Keratinocyte (primary cell): ENCODE data around the gene CENATAC. TPM values are rescaled to one million over a fixed set of nuclear protein-coding genes. Genes with fewer than 3 reads are reported as not detected.
"Not testable (repeated sequence)": the region's sequence is repeated elsewhere in the genome, so short reads cannot be mapped to it uniquely, and the experiment has no call there.

Experiments used
- DNase-seq: peaks from one replicate; pipeline ENCODE4 v3.0.0-alpha.2; 2011; ENCODE audit warnings: low read depth, missing footprints, low spot score
- FAIRE-seq: peaks from 2 replicates; lab custom pipeline; 2011; peaks lifted over from hg19 to GRCh38; lab: Jason Lieb, UNC
- H2AFZ ChIP-seq: 2 replicates; pipeline ENCODE4 v1.6.0; 2012; ENCODE audit warnings: low read length, control low read depth, inconsistent platforms; ENCODE audit not compliant: control insufficient read depth
- H3K27ac ChIP-seq: 2 replicates; pipeline ENCODE4 v1.5.1; 2011; ENCODE audit warnings: low read length; ENCODE audit not compliant: control insufficient read depth, insufficient read depth
- H3K27me3 ChIP-seq: 3 replicates; pipeline ENCODE4 v1.6.0; 2011; ENCODE audit warnings: low read length; ENCODE audit not compliant: control insufficient read depth, insufficient read depth; ENCODE audit errors: extremely low read depth
- H3K36me3 ChIP-seq, 2 experiments: 2 replicates in 1 of 2; 3 replicates in 1 of 2; pipeline ENCODE4 v1.5.1; 2011; ENCODE audit warnings: low read length in 2 of 2, mild to moderate bottlenecking in 1 of 2; ENCODE audit not compliant: control insufficient read depth in 2 of 2, insufficient read depth in 2 of 2; ENCODE audit errors: extremely low read depth in 1 of 2
- H3K4me1 ChIP-seq: 3 replicates; pipeline ENCODE4 v1.5.1; 2011; ENCODE audit warnings: low read length; ENCODE audit not compliant: control insufficient read depth, insufficient read depth; ENCODE audit errors: extremely low read depth
- H3K4me2 ChIP-seq: 3 replicates; pipeline ENCODE4 v1.6.0; 2011; ENCODE audit warnings: low read depth, low read length; ENCODE audit not compliant: control insufficient read depth, insufficient read depth; ENCODE audit errors: extremely low read depth
- H3K4me3 ChIP-seq, 3 experiments: fragments of 200-600 bp in 1 of 3; sonication (generic) in 1 of 3; 2 replicates in 2 of 3; 3 replicates in 1 of 3; pipeline ENCODE4 v1.5.1; 2011 to 2016; ENCODE audit warnings: low read length in 3 of 3, mild to moderate bottlenecking in 3 of 3, control low read depth in 2 of 3, inconsistent platforms in 1 of 3, low read depth in 1 of 3, mixed read lengths in 1 of 3, mixed run types in 1 of 3, moderate library complexity in 1 of 3; ENCODE audit not compliant: control insufficient read depth in 2 of 3, insufficient read depth in 2 of 3; ENCODE audit errors: extremely low read depth in 1 of 3
- H3K79me2 ChIP-seq: 2 replicates; pipeline ENCODE4 v1.6.0; 2012; ENCODE audit warnings: low read length; ENCODE audit not compliant: control insufficient read depth, insufficient read depth
- H3K9ac ChIP-seq: 3 replicates; pipeline ENCODE4 v1.6.0; 2011; ENCODE audit warnings: low read length; ENCODE audit not compliant: control insufficient read depth, insufficient read depth; ENCODE audit errors: extremely low read depth
- H3K9me1 ChIP-seq: 3 replicates; pipeline ENCODE4 v1.6.0; 2011; ENCODE audit warnings: low read length; ENCODE audit not compliant: control insufficient read depth, insufficient read depth; ENCODE audit errors: extremely low read depth
- H3K9me3 ChIP-seq: 2 replicates; pipeline ENCODE4 v1.5.1; 2012; ENCODE audit warnings: low read depth, low read length; ENCODE audit not compliant: control insufficient read depth
- H4K20me1 ChIP-seq: 3 replicates; pipeline ENCODE4 v1.6.0; 2011; ENCODE audit warnings: low read length; ENCODE audit not compliant: control insufficient read depth, insufficient read depth; ENCODE audit errors: extremely low read depth
- EZH2 ChIP-seq: IDR thresholded peaks from one replicate; pipeline ENCODE4 v1.6.1; 2012; ENCODE audit warnings: inconsistent platforms, mild to moderate bottlenecking, low read length, moderate library complexity
- dilution Hi-C: fragments of 300-500 bp; cut with MboI; formaldehyde crosslinking; loops from one replicate; pipeline ENCODE4 v1.7.0; 2020; ENCODE audit warnings: low sequenced_read_pairs; ENCODE audit not compliant: extremely low pct_ligation_motif_present
- polyA plus RNA-seq, 5 experiments: library from polyadenylated mRNA; depleted of rRNA in 3 of 5; stranded (reverse) in 3 of 5; stranded (forward) in 1 of 5; unstranded in 1 of 5; fragments of >200 nt; gene quantifications; 1 replicate in 1 of 5; 2 replicates in 3 of 5; 3 replicates in 1 of 5; pipeline versions ENCODE4 v1.2.1 to v1.2.3, GENCODE V29; 2011 to 2012; ENCODE audit warnings: missing spikeins in 2 of 5, low read depth in 1 of 5, low replicate concordance in 1 of 5
- TF ChIP-seq, protein P1 (sequence below), 3 experiments: IDR thresholded peaks in 1 of 3; conservative IDR thresholded peaks in 1 of 3; optimal IDR thresholded peaks in 1 of 3; 2 replicates in 2 of 3; 3 replicates in 1 of 3; pipeline versions ENCODE3 to v1.5.1; 2011; ENCODE audit warnings: low read length in 3 of 3, mild to moderate bottlenecking in 3 of 3, moderate library complexity in 2 of 3, control low read depth in 1 of 3, inconsistent platforms in 1 of 3; ENCODE audit not compliant: insufficient read depth in 2 of 3; ENCODE audit errors: extremely low read depth in 1 of 3

The CENATAC gene
- polyA plus RNA-seq, 1 donor (not counting 4 experiments of a cell fraction or from before 2014, with no cell fraction given), result 22.6 TPM

DNA sequence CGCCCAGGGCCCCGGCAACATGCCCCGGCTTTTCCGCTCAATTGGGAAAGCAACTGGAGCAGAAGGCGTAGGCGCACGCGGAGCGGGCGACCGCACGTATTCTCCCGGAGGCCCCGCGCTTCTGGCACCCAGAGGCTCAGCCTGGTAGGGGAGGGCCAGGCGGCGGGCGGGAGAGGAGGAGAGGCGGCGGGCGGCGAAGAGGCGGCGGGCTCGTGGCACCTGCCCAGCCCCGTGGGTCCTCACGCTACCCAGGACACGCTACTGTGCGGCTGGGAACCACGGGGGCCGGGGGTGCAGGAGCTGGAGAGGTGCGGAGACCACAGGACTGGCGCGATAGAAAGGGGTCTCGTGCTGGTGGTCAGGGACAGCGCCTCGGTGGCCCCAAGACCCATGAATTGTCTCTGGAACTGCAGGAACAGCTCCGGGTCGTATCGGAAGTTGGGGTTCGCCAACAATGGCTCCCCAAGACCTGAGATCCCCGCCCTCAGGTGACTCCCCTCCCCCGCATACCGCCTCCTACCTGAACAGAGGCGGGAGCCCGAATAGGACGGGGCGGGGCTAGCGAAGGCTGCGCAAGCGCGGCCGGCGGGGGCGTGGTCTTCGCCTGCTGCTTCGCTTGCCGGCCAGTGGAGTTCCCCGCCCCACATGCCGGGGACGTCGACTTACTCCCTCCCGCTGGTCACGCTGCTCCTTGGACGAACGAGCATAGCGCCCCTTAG, 32.5 kb downstream of the CENATAC start, which contains the start of gene SLC37A4:
Gene SLC37A4, minus strand, starts transcription at position 549 of the 719 bp plus-strand sequence.
- Histone ChIP-seq H2AFZ (peak within 1 kb of the TSS; percentile 95), H4K20me1 (no peaks in the 10 kb centered on the region)

DNA sequence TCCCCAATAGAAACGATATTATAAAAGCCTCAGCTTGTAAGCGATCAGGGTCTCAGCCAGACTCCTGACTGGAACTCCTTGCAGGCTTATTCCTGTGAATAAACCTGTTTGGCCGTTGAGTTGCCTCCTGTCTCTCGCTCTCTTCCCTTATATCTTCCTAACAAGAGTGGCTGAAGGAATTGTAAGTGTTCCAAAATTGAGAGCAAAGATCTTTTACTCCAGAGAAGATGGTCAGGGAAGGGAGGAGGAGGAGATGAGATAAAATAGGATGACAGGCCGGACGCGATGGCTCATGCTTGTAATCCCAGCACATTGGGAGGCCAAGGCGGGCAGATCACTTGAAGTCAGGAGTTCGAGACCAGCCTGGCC, 34.0 kb downstream of the CENATAC start:
- Histone ChIP-seq H3K9ac (no peak overlapping the region), H3K4me2 (no peak overlapping the region), H3K36me3 (peaks cover 9 to 13% of the 10 kb centered on the region in 2 experiments), H3K9me3 (no peaks in the 10 kb centered on the region), H3K27me3 (no peaks in the 10 kb centered on the region), H3K79me2 (peaks cover 9% of the 10 kb centered on the region), H2AFZ (no peak overlapping the region), H3K27ac (no peak overlapping the region), H3K9me1 (no peaks in the 10 kb centered on the region), H4K20me1 (no peaks in the 10 kb centered on the region), H3K4me3 (no peak overlapping the region), H3K4me1 (peaks cover 14% of the 10 kb centered on the region)
- DNase-seq (no peak), FAIRE-seq (no peak)
- TF ChIP-seq, protein P1, sequence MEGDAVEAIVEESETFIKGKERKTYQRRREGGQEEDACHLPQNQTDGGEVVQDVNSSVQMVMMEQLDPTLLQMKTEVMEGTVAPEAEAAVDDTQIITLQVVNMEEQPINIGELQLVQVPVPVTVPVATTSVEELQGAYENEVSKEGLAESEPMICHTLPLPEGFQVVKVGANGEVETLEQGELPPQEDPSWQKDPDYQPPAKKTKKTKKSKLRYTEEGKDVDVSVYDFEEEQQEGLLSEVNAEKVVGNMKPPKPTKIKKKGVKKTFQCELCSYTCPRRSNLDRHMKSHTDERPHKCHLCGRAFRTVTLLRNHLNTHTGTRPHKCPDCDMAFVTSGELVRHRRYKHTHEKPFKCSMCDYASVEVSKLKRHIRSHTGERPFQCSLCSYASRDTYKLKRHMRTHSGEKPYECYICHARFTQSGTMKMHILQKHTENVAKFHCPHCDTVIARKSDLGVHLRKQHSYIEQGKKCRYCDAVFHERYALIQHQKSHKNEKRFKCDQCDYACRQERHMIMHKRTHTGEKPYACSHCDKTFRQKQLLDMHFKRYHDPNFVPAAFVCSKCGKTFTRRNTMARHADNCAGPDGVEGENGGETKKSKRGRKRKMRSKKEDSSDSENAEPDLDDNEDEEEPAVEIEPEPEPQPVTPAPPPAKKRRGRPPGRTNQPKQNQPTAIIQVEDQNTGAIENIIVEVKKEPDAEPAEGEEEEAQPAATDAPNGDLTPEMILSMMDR (optimal IDR thresholded peaks at IDR 0.05 in 1 of 3, IDR thresholded peaks at IDR 0.05 in 1 of 3, conservative IDR thresholded peaks at IDR 0.05 in 1 of 3; ENCODE audit: extremely low read depth in 1 of 3, insufficient read depth in 2 of 3, low read length in 3 of 3), result no peak
- TF ChIP-seq EZH2, result no peak
- dilution Hi-C loops, result no loop called here

More for the DNA sequence above, 32.5 kb downstream of the CENATAC start, which contains the start of gene SLC37A4:
- Histone ChIP-seq H3K27me3 (no peaks in the 10 kb centered on the region), H3K9ac (peak within 1 kb of the TSS; percentile 86), H3K9me3 (no peaks in the 10 kb centered on the region), H3K9me1 (no peaks in the 10 kb centered on the region), H3K79me2 (peaks cover 9% of the 10 kb centered on the region), H3K36me3 (peaks cover 13 to 17% of the 10 kb centered on the region in 2 experiments), H3K27ac (peak within 1 kb of the TSS; percentile 78), H3K4me2 (peak within 1 kb of the TSS; percentile 95), H3K4me1 (peaks cover 14% of the 10 kb centered on the region), H3K4me3 (peak within 1 kb of the TSS; percentile 54 to 86 (median 84))
- TF ChIP-seq, protein P1 (optimal IDR thresholded peaks at IDR 0.05 in 1 of 3, IDR thresholded peaks at IDR 0.05 in 1 of 3, conservative IDR thresholded peaks at IDR 0.05 in 1 of 3; ENCODE audit: extremely low read depth in 1 of 3, insufficient read depth in 2 of 3, low read length in 3 of 3), result peak; percentile 91 to 95 (median 92)
- no peak for TF ChIP-seq EZH2
- peak; percentile 85 for FAIRE-seq
- dilution Hi-C loops, result no loop called here
- DNase-seq, result peak; percentile 92

DNA sequence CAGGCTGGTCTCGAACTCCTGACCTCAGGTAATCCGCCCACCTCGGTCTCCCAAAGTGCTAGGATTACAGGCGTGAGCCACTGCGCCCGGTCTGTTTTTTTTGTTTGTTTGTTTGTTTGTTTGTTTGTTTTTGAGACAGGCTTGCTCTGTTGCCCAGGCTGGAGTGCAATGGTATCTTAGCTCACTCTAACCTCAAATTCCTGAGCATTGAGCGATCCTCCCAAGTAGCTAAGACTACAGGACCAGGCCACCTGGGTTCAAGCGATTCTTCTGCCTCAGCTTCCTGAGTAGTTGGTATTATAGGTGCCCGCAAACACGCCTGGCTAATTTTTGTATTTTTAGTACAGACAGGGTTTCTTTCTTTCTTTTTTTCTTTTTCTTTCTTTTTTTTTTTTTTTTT, 35.5 kb downstream of the CENATAC start:
- H3K9ac ChIP-seq, dilution Hi-C loops, H3K79me2 ChIP-seq, H4K20me1 ChIP-seq, H3K27ac ChIP-seq, H2AFZ ChIP-seq, H3K9me3 ChIP-seq, H3K9me1 ChIP-seq, H3K36me3 ChIP-seq, H3K27me3 ChIP-seq, H3K4me3 ChIP-seq, H3K4me2 ChIP-seq, FAIRE-seq, DNase-seq: not testable (repeated sequence)
- peaks cover 14% of the 10 kb centered on the region for H3K4me1 ChIP-seq
